ENCODE measurements around the gene PALD1.

The PALD1 gene

DNA sequence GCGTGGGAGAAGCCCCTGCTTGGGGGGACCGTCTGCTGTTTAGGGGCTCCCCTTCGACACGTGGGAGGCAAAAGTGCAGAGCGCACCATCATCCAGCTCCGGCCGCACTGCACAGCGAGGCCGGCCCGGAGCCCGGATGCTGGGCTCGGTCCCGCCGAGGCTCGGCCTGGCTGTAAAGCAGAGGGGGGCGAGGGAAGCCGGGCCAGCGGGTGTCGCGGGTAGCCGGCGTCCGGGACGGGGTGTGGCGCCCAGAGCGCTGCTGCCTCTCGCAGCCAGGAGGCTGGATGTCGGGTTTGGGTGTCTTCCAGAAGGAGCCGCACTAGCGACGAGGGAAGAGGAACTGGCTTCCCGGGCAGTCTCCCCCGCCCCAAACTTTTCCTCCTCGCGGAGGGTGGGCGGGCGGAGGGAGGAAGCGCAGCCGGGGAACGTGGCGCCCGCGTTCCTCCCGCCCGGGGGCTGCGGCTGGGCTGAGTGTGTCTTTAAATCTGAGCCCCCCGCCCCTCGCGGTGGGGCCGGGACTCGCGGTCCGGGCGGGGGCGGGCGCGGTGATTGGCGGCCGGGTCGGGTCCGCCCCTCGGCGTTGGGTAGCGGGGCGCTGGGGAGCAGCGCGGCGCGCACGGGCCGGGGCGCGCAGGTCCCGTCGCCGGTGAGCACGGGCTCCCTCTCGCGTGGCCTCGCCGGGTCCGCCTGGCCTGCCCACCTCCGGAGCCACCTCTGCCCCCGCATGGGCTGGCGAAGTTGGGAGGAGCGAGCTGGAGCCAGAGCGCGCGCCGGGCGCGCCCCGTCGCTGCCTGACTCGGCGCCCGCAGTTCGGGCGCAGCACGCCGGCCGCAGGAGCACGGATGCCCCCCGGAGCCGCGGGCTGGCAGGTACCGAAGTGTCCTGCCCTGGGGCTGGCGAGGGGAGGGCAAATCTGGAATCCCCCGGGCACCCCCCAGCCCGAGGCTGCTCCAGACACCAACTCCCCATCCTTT is at the start of gene PALD1:
PALD1 (plus strand) TSS at position 577 of the 974 bp plus-strand sequence. CDS start 47,185 bp downstream, outside the sequence.
- DNase-seq: no peak

DNA sequence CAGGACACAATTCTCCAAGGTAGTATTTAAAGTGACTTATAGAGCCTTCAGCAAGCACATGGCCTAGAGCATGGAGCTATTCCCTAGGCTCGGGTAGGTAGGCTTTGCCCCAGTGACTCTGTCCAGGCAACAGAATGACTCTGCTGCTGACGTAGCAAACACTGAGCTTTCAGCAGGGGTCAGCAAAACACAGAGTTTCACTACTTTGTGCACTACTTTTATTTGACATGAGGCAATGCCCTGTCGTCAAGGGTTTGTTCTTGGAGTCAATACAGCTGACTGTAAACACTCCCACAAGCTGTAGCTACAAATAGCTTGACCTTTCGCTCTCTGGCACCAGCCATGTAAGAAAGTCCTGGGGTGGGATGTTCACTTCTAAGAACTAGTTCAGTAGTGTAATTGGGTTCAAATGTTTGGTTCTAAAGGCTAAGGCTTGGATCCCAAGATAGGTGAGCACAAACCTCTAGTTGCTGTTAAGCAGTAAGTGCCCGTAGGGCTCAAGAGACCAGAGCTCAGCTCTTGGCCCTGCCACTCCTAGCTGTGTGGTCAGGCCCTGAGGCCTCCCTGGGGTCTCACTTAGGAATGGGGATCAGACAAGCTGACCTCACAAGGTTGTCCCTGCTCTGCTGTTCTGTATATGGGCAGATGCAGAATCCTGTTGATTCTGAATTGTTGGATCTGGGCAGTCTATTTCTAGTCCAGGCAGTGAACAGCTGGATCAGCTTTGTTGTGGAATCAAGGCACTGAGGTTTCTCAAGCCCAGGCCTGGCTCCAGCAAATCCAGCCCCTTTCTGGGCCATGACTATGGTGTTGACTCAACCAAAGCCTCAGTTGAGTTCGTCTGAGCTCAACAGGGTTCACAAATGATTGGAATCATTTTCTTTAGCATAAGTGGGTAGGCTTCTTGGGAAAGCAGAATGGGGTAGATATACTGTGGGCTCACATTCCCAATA is 47.8 kb upstream of the PALD1 start:
- DNase-seq: no peak

DNA sequence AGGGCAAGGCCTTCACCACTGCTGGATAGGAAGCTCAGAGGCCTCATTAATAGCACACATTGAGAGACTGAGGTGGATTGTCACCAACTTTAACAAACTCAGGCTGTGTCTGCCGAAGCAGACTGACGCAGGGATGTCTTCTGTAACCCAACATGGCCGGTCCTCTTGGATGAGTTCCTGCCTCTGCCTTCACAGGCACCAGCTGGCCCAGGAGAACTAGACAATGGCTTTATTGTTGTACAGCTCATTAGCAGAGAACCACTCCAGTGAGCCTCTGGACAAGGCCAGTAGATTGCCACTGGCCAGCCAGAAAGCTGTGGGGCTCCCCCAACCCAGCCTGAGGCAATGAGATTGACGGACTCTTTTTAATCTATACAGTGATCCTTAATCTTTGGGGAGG is 46.5 kb upstream of the PALD1 start:
- no peak for DNase-seq

DNA sequence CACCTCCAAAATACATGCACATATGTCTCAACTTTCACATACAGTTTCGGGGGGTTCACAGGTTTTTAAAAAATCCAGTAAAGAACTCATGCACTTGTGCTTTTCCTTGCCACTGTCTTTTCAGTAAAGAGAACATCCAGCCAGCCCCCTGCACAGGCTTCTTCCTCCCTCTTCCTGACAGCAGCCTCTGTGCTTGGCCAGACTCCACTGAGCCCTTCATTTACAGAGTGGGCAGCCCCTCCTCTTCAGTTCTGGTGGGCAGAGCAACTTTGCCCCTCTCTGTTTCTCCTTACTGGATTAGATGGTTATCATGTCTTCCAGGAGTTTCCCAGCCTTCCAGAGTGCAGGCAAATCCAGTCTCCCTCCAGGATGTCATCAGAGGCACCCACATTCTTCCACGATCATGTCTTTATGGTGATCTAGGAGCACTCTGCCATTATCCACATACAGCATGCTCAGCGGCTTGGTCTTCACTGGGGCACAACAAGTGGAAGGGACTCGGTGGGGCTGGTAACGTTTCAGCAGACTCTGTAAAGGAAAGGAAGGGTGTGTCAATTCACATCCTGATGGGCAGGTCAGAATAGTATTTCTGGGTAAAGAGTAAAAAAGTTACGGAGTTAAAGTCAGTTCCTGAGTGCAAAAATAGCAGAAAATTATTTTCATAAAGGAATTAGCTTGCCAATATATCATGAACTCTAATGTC is 45.9 kb upstream of the PALD1 start:
- no peak for DNase-seq

DNA sequence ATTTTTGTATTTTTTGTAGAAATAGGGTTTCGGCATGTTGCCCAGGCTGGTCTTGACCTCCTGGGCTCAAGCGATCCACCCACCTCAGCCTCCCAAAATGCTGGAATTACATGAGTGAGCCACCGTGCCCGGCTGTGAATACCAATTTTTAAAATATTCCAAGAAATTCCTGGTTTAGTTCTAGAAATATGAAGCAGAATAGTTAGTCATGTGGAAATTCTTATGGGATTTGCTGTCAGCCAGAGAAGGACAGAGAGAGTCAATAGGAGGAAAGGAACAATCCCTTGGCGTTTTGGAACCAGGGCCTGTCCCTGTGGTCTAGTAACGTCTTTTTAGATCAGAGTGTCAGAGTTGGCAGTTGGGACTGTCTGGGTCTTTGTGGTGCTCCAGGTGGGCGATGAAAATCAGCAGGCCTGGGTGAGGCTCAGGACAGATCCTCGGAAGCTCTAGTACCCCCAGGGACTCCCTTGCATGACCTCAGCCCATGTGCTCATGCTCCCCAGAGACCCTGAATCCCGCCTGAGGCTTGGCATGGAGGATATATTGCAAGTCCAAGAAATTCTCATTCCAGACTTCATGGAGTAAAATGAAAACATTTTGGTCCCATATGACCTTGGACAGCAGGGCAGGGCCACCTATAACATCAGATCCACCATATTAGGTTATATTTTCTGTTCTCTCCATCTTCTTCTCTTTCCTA is 44.8 kb upstream of the PALD1 start:
- DNase-seq: no peak

DNA sequence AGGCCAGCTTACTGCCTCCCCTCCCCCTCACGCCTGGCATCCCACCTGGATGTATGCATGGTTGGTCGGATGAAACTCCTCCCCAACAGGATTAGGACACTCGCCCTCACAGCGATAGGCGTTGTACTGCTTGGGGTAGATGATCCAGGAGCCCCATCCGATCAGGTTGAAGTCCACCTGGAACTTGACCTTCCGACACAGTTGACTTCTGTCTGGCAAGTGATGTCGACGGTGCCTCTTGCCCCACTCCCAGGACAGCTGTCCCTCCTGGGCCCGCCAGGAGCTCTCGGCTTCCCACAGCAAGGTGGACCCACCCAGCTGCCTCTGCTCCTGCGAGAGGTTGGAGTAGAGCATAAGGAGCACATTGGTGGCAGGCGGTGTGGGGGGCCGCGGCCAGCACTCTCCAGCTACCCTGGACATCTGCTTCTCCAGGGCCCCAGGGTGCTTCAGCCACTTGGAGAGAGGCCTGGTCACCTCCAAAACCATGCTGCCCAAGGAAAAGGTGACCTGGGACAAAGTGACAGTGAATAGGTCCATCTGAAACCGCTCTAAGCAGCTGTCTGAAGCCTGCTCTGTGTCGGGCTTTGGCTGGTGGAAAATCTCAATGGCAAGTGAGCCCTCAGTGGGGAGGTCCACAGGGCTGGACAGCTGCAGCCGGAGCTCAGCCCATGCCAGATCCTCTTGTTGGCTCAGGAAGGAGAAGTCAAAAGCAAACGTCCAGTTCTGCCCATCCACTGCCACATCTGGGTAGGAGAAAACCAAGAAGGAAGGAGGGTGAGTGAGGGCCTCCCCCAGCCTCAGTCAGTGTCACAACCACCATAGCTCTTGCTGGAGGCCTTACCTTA is 43.1 kb upstream of the PALD1 start:
- DNase-seq: no peak

DNA sequence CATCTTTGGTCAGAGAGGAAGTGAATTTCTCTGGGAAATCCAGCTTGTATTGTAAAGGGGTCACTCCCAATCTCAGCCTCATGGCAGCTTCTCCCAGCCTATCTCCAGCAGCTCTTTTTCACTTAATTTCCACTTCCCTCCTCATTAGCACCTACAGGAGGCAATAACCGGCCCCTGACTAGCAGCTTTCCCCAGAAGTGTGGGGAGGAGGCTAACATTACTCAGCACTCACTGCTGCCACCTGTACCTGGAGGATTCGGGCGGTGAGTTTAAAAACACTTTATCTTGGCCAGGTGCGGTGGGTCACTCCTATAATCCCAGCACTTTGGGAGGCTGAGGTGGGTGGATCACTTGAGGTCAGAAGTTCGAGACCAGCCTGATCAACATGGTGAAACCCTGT is 40.8 kb upstream of the PALD1 start:
- no peak for DNase-seq

DNA sequence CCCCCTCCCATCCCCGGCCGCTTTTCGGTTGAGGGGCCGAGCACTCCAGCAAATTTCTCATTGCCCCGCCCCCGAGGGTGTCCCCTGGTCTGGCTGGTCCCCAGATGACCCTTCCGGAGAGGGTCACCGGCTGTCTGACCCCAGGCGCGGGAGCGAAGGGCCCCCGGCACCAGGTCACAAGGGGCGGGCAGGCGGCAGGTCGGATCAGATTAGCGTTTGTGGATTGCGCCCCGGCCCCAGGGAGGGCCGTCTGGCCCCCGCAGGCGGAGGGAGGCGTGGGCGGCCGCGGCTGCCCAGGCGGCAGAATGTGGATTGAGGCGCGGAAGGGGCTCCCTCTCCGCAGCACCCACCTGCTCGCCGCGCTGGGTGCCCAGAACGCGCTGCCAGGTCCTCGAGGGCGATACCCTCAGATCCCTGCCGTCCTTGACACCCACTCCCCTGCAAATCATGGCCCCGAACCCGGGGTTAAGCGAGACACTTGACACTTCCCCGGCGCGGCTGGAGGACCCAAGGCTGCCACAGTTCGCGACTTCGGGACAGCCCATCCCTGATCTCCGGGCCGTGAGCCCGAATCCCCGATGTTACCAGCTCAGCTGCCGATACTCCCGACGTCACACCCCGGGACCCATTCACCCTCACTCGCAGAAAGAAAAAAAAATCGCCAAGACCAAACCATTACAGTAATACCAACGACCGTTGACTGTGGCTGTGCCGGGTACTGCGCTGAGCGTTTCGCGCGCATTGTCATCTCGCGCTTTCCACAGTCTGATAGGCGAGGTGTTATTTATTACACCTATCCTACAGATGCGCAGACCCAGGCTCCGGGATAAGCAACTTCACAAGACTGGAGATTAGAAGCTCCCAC is 38.0 kb upstream of the PALD1 start:
- no peak for DNase-seq

DNA sequence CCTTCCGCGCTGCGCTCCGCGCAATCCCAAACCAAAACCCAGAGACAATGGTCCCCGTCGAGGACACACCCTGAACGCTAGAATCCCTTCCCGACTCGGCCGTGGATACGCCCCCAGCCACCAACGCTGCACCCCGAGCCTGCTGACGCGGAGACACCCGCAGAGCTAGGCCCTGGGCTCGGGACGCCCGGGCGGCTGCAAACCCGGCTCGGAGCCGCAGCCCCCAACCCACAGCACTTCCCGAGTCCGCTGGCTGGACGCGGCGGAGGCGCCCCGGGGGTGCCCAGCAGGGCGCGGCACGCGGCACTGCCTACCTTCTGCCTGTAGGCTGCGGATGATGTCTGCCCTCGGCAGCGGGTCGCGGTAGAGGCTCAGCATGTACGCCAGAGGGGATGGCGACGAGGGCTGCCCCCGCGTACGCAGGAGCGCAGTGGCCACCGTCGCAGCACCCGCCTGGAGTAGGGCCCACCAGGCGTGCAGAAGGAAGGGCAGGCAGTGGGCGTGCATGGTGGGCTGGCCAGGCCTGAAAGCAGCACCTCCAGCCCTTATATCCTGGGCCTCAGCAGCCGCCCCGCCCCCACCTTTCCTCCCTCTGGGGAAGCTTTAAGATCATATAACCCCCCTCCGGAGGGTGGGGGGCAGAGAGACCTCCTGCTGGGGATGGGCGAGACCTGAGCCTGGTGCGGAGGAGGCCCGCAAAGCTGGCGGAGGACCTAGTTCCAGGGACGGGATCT is 37.2 kb upstream of the PALD1 start, which contains the start of gene NODAL:
NODAL (minus strand) TSS at position 521 of the 734 bp plus-strand sequence; CDS start at position 507, 14 bp downstream.
- no peak for DNase-seq

DNA sequence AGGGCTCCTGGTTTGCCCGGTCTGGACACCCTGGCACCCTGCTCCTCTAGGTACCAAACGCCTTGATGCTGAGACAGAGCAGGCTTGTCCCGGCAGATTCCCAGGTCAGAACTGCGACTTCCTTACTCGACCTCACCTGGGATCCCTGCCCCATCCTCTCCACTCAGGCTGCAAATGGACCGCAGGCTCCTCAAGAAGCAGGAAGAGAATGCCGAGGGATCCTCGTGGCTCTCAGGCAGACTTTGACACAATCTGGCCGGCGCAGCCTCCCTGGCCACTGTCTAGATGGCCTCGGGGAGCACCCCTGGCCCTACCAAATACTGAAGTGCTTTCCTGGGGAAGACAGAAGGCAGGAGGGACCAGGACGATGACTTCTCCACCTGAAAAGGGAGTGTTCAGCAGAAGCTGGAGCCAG is 36.7 kb upstream of the PALD1 start:
- DNase-seq: no peak

DNA sequence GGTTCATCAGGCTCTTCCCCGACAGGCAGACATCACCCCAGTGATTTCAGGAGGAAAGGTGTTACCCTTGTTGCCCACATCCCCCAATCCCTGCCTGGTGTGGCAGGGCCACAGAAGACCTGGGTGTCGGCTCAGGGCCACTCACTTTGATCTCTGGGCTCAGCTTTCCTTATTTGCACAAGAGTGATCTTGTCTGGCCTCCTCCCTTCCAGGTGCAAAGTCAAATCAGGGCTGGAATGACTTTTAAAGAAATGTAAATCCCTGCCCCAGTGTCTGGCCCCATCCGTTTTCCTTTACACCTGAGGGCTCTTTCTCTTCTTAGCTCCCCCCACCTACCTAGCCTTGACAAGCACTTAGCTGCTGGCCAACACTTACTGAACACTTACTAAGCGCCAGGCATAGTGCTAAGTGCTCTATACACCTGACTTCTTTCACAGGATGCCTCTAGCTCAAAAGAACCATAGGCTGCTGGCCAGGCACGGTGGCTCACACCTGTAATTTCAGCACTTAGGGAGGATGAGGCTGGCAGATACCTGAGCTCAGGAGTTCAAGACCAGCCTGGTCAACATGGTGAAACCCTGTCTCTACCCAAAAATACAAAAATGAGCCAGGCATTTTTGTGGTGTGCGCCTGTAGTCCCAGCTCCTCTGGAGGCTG is 36.1 kb upstream of the PALD1 start:
- DNase-seq: no peak

DNA sequence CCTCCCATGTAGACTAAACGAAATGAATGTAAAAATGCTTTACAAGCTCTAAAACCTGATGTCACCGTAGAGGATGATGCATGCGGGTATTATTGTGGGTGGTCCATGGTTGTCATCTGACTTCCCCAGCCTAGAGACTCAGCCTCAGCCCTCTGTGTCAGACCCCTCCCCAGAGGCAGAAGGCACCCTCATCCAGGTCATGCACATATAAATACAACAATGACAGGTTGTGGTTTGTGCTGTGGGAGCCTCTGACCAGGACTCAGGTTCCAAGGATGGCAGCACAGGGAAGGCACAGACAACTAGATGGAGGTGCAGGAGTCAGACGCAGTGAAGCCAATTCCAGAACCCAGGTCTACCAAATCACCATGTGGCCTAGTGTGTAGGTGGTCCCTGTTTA is 33.8 kb upstream of the PALD1 start:
- no peak for DNase-seq

DNA sequence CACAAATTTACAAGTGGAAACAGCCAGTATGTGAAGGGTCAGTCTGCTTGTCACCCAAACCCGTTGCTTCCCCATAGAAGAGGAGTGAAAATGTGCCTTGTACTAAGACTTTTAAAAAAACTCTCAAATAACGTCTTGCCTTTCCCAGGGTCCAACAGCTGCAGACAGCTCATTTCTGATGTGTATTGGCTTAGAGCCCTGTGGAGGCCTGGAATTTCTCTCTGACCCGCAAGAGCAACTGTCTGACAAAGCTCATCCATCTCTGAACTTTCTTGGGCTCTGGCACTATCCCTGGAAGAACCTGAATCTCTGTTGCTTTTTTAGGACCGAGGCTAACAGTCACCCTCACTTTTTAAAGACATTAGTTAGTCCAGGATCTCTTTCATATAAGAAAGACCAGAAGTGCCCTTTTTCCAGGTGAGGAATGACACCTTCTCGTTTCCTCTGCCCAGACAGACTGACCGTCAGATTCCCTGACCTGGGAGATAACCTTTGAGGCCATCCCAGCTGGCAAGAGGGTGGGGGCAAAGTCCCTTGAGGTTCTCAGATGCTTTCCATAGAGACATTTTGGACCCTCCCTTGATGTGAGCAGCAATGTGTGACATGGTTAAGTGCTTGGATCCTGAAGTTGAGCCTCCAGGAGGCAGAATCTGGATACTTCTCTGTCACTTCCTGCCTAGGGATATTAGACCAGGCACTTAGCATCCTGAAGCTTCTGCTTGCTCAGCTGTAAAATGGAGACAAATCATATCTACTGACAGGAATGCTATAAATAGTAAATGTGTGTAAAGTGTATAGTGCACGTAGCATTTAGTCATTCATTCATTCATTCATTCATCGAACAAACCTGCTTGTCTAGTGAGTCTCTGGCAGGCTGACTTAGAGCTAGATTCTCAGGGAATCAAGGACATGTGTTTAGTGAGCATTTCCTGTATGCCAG is 32.6 kb upstream of the PALD1 start:
- DNase-seq: no peak

DNA sequence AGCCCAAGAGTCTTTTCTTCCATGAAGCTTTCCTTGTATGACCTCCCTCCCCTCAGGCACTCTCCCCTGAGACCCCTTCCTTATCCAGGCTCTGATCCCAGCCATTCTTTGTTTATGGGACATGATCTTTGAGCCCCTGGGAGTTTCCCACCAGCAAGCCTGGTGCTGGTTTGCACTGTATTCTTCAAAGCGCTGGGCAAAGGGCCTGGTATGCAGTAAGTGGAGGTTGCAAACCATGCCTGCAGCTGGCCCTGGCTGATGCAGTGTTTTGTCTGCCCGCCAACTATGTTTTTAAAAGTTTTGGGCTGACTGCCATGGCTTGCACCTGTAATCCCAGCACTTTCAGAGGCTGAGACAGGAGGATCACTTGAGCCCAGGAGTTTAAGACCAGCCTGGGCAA is 30.3 kb upstream of the PALD1 start:
- DNase-seq: no peak

DNA sequence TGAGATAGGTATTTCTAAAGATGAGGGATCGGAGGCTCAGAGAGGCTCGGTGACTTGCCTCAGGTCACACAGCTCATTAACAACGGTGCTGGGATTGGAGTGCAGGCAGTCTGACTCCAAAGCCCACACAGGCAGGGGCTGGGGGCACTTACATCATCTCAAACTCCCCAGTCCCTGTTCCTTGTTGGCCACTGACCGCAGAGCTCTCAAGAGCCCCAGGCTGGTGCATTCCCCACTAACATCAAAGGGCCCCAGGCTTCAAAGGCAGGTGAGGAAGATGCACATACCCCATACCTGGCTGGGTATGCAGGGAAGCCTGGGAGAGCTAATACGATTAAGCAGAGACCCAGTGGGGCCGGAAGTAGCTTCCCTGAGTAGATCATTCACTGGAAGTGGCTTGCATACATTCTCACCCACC is 23.3 kb upstream of the PALD1 start:
- DNase-seq: no peak

DNA sequence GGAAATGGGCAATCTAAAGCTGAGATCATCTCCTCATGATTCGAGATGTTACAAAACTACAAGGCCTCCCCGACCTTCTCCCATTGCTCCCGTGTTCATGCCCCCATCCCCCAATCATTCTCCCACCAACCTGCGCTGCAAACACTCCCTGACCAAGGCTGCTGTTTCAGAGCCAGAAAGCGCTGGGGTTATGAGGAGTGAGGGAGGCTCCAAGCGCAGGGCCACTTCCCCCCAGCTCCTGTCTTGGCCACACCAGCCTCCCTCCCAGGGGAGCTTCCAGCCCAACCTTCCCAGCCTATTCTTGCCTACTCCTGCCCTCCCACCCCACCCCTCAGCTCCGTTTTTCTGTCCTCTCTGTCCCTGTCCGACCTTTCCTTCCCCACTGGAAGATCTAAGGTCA is 22.4 kb upstream of the PALD1 start:
- DNase-seq: no peak

DNA sequence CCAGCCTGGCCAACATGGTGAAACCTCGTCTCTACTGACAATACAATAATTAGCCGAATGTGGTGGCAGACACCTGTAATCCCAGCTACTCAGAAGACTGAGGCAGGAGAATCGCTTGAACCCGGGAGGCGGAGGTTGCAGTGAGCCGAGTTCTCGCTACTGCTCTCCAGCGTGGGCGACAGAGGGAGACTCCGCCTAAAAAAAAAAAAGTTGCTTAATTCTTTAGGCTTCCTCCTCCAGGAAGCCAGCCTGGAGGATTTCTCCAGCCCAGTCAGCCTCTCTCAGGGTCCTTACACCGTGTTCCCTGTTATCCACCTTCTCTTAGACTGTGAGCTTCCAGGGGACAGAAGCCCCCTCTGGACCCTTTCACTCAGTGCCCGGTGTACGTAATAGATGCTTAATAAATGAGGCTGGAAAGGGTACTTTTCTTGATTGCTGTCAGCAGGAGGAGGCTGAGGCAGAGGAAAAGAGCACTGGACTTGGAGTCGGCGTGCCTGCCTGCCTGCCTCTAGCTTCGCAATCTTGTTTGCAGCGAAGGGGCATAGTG is 20.7 kb upstream of the PALD1 start:
- DNase-seq: no peak
